Activated CD8-positive, alpha-beta memory T cell treated with anti-CD3 and anti-CD28 coated beads, Interleukin-2, amount 50 U/mL, for 48 hours (primary cell): ENCODE measurements around the gene ECM2.

ENCODE experiments used
- DNase-seq: peaks from one replicate; pipeline ENCODE4 v3.0.0-alpha.2; 2020

Gene ECM2

DNA sequence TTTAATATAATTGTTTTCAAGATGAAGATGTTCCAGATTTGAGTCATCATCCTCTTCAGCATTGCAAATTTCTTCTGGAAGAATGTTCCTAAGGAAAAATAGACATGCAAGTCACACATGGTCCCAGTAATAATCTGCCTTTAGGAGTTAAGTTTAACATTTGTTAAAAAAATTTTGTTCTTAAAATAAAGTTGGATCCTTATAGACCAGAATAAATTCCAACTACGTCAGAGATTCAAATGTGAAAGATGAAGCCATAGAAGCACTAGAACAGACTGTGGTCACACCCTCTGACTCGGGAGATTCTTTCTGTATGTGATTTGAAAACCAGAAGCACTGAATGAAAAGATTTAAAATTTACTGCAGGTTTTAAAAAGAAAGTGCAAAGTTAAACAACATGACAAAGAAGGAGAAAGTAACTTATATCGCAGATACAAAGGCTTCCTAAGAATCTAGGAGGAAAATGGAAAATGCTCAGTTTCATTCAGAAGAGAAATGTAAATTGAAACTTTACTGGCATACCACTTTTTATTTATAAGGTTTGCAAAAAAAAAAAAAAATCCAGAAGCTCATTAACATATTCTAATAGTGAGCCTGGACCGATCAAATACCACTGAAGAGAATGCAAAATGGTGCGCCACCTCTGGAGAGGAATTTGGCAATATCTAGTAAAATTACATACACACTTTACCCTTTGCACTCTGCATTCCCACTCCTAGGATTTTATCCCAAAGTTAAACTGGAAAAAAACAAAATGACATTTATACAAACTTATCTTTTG, 39.2 kb downstream of the ECM2 start:
- no peak for DNase-seq

DNA sequence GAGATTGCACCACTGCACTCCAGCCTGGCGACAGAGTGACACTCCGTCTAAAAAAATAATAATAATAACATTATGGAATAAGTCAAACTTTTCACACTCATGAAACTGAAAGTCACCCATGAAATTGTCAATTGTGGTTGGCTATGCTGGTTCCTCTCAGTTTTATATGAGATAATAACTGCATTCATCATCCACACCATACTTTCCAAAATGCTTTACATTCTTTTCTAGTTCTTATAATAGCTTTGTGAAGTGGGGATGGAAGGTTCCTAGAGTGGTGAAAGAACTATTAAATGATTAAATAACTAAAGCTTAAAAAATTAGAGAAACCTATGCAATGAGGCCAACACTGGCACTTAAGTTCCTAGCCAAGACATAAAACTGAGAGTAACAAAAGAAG, 40.9 kb downstream of the ECM2 start:
- DNase-seq = no peak

DNA sequence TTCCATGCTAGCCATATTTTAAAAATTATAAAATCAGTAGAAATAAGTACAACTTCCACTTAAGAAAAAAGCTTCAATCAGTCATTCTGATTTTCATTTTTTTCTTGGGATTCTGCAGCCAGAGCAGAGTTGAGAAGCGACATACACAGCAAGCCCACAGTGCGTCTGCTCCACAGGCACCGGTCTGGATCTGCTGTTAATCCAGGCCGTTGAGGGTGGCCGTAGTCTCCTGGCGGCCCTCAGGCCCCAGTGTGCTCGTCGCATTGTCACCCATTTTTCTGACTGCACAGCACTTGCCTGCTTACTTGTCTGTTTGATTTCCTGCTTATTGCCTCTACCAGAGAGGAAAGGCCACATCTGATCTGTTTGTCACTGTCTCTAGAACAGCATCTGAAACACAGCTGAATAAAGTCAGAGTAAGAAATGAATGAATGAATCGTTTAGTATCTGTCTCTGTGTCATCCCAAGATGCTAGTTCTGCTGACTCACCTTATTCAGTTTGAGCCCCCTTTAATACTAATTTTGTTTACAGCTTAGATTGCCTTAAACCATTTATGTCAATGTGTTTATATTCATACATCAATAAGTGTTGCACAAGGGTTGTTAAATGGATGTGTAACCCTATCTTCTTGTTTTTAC, 41.9 kb downstream of the ECM2 start:
- DNase-seq = no peak

DNA sequence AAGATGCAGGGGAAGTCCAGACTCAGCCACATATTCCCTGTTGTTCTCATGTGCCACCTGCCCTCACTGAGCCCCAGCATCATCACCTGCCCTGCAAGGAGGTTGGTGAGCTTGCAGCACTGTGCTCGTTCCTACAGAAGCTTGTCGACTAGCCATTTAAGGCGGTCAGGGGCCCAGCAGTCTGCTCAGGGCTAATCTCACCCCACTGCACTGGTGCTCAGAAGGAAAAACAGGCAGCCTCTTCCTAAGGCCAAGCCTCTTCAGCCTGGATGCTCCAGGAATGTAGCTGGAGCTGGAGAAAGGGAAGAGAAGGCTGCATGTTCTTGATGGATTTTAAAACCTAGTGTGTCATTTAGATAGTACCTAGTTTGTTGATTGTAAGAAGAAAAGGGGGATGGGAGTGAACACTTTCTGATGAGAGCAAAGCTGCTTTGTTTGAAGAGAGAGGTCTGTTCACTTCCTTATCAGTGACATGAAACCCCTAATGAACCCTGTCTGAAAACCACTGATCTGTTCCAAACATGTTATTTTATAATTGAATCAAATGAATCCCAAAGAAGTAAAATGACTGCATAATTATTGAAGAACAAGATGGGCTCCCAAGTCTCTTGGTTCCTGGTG, 42.9 kb downstream of the ECM2 start:
- DNase-seq = no peak

DNA sequence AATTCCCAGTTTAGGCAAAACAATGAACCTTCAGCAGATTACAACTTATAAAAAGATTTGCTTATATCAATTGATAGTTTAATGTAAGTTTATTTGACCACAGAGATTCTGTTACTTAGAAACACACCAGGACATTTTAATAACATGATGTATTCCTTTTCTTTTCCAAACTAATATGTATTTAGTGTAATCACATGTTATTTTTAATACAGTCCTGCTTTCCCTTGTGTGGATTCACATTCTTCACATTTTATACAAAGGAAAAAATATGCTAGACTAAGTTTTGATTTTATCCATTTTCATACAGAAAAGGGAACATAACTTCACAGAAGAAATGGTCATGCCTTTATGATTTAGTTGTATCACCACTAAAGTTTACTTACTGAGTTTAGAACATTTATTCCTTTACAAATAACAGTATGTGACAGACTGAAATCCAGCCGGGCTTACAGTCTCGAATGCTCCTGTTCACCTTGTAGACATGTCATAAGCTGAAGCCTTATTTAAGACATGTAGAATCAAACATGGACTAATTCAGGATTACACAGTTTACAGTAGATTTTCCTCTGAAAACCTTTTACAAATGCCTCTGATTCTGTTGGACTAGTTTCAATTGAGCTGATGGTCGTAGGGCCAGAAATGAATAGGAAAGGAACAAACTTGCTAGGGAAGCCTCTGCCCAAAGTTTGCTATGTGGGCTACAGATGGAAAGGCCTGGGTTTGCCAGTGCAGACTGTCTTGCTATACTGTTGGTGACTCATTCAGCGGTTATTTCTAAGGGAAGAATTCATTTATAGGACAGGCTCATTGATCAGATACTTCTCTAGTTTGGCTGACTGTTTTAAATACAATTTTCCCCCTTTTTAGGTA, 46.9 kb downstream of the ECM2 start:
- no peak for DNase-seq

DNA sequence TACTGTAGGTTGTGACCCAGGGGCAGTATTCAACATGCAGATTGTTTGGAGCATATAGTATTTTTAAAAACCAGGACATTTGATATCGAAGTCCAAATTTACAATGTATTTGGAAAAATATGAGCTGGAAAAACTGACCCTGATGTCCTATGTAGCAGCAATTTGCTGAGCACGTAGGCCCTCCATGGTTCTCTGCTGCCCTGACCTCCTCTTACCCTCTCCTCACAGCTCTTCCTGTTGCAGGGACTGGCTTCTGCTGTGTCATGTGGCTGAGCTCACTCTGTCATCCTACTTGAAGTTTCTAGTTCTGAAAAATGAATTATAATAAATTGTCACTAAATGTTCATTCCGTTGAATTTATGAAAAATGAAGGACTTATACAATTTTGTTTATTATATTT, 49.4 kb downstream of the ECM2 start:
- no peak for DNase-seq

DNA sequence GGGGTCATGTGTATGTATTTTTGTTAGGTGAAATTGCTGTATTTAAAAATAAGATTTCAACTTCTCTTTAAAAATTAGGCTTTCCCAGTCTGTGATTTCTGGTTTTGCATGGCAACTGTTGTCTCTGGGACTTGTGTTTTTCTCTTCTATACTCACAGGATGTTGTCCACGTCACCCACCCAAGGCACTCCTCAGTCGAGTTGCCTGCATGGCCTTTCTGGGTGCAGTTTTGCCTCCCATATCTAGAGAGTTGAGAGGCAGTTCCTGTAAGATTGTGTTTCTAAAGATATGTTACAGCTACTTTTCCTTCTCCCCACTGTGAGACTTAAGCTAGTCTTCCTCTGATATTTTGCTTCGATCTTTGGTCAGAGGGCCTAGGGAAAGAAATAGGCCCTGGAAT, 51.2 kb downstream of the ECM2 start:
- no peak for DNase-seq

DNA sequence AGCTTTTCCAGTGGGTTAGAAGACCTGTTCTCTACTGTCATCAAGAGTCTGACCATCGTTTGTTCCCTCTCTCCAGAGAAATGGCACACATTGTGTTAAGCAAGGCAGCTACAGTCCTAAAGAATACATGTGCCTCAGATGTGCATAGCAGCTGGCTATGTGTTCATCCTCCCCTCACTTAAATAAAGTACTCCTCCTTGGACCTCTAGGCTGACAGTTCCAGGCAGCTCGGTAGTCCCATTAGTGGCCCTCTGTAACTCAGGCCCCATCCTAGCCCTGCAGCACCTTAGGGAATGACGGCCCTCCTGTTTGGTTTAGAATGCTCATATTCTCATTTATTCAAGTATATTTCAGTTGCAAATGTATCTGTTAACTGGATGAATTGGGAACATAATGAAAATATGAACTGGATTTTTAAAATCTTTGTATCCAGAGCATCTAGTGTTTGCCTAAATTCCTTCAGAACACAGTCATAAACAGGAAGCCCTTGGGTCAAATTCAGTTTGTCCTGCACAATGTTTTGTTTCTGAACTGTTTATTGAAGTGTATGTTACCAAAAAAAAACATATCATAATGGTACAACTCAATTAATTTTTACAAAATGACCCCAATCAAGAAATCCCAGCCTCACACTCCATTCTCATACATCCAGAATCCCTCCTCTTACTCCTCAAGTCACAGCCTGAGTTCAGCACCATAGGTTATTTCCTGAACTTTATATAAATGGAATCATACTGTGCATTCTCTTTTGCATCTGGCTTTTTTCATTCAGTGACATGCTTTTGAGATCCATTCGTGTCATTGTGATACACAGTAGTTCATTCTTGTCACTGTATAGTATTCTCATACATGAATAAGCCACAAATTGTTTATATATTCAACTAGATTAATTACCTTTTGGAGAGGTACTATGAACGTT, 51.9 kb downstream of the ECM2 start:
- no peak for DNase-seq

DNA sequence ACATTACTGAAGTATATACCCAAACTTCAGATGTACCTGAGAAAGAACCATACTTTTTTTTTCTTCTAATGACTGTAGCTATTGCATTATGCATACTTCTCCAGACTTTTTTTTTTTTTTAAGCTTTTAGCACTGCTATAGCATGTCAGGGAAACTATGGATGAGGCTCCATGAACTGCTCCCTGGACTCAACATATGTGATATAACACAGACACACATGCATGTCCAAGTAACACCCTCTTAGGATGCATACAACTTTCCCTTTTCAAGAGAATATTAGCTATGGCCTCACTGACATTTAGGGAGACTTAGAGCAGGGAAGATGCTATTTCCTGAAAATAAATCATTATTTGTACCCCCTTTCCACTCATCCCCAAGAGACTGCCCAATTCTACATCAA, 53.0 kb downstream of the ECM2 start:
- DNase-seq = no peak

DNA sequence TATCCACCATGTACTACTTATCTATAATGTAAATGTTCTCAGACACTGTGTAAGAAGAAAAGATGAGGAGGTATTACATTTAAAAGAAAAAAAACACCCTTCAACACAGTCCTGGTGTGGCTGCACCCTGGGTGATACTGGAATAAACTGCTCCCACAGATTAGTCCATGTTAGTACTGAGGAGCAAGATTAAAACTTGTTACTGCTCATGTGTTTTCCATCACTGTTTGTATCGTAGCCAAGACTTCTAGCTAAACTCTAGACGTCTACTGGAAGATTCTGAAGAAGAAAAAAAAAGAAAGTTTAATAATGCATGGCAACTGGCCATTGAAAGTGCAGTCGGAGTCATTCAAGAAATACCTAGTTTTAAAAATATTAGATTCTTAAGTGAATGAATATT, 53.5 kb downstream of the ECM2 start, which contains the start of gene ASPN:
Gene ASPN, minus strand, starts transcription at position 178 of the 400 bp plus-strand sequence.
- no peak for DNase-seq

DNA sequence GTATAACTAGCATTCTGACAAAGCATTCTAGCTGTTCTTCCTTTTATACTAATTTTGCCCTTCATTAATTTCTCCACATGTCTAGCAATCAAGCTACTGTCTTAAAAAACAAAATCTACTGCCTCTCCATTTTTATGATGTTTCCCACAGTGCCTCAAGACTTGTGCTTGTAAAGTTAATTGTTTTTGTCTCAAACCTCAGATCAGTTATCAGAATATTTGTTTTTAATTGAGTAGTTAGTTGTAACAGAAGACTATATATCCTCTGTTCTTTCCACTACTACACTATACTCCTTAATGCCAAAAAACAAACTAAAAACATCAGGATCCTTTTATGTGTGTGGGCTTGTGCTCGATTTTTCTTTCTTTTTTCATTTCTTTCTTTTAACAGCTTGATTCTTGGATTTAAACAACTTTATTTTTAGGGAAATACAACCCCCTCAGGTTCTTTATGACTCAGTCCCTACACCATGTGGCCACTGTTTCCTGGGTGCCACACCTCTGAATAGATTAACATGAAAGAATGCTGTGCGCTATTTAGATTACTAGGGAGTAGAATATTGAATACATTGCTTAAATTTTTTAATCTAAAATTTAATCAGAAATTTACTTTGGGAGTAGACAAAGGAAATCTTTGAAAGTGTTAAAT, 54.7 kb downstream of the ECM2 start:
- no peak for DNase-seq

DNA sequence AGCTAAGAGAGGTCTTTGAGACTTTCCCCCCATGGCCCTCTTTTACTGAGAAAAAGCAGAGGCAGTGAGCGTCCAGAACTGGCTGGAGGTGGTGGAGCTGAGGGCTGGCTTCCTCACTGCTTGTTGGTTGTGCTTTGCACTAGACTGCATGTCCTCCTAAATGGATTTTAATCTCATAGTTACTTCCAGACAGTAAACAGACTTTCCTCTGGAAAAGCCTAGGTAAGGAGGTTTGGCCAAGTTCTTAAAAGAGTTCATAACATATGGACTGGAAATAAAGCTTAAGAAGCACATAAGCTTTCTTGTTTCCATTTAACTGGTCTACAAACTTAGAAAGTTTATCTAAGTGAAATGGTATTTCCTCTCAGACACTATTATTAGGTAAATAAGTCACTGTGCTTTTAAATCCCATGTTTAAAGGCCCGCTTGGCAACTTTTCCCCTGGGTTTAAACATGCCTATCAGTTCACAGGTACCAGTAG, 55.5 kb downstream of the ECM2 start:
- DNase-seq = no peak

DNA sequence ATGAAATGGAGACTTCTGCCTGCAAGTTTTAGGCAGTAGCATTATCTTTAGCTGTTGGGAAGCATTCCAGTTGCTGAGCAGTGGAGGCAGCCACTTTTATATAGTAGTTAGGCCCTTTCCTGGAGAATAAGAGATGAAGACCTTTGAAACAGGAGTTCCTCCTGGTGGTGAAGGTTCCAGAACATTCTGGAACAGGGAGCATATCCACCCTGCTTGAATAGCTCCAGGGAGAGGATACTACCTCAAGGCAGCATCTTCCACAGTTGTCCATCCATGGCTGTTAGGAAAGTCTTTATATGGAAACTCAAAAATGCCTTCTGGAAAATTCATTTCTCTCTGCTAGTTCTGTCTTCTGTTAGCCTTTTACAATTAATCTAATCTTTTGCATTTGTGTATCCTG, 56.4 kb downstream of the ECM2 start:
- DNase-seq = no peak

DNA sequence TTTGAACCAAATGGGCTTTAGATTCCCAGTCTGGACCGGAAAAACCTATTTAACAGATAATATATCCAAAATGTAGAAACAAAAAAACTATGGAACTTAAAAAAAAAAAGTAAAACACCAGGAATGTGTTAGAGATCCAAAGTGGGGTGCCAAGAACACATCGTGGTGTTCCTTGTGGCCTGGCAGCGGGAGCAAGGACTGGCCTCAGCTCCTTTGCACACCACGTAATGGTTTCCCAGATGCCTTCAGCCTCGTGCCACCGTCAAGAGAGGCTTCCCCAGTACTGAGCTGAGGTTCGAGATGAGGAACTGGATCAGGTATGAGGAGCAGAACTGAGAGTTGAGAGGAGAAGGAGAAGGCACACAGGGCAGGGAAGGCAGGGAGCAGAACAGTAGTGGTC, 57.0 kb downstream of the ECM2 start:
- no peak for DNase-seq

DNA sequence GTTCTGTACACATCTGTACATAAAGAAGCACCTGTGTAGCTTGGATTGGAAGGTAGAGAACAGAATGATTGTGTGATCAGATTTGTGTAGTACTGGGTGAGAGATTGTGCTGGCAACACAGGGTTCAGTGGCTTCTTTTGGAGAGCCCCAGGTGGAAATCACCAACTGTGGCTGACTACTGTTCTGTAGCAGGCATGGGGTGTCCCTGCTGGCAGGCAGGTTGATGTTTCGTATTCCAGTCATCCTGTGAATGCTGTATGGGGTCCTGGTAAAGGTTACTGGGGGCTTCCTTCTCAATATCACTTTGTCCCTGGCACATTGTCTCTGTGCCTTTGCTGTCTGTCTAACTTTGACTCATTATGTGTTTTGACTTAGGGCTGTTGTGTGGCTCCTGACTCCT, 58.8 kb downstream of the ECM2 start:
- no peak for DNase-seq

DNA sequence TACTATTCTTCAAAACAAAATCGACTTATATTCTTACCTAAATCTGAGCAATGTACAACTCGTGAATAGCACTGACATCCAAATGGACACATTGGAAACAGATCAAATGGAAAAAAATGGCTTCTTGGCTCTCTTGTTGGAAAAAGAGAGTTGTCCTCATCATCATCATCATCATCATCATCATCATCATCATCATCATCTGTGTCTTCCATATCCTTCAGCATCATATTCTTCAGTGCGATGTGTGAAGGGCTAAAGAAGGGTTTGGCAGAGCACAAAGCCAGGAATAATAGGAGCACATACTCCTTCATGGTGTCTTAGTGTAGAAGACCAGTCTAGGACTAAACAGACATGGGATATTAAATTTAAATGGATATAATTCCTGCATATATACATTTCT, 61.2 kb downstream of the ECM2 start:
- DNase-seq = no peak

DNA sequence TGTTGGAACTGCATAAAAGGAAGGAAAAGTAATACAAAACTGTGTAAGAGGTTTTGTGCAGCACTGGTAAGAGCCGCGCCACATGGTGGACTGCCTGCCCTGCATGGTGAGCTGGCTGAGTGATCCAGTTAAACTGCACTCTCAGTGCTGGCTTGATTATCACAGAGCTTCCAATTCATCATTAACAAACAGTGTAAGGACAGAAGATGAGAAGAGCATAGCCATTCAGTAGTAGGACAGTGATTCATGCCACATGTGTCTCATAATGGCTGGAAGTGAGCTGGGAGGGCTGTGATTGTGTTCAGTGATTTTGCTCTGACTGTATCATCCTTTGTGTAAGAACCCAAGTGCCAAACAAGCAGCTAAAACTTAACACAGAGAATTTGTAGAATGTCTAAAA, 67.6 kb downstream of the ECM2 start:
- no peak for DNase-seq

DNA sequence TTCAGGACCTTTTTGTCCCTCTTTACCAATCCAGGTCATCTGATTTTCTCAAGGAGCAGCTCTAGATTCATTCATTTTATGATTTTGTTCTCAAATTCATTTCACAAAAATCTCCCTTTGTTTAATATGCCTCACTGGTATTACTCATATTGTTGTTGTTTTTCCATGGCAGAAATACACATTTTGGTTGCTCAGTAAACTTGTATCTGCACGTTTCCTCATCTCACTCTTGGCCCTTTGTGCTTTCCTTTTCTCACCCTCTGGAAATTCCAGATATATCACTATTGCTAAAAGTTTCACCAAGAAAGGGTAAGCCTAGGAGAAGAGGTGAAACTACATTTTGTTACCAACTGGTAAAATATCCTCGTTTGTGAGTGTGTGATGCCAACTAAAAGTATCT, 68.3 kb downstream of the ECM2 start:
- no peak for DNase-seq

DNA sequence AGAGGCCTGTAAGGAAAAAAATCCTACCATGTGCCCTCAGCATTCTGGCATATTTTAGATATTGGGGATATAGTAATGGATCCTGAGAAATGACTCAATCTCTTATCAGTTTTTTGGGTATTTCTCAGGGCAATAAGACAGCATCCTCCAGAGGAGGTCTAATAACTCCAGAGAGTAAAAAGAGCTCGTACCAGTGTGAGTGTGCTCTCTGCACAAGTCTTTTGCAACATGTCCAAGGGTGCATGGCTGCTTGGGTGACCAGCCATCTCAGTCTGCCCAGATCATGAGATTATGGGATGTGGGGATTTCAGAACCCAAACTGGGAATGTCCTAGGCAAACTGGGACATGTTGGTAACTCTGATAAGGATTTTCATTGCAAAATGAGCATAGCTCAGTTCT, 68.7 kb downstream of the ECM2 start:
- no peak for DNase-seq

DNA sequence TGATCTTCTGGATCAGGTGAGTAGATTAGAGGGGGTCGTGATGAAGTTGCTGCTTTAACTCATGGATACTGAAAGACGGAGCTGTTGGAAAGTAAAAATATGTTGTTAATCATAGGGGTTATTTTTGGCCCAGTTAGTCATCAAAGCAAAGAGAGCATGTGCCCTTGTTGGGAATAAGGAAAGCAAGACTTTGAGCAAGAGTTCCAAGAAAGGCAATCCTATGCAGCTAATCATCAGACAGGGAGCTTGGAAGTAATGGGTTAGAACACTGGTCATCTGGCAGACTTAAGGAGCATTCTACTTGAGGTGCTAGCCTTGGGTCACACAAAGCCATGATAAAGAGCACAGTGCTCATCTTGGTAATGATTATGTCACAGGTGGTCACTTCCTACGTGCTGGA, 71.8 kb downstream of the ECM2 start:
- DNase-seq = no peak

DNA sequence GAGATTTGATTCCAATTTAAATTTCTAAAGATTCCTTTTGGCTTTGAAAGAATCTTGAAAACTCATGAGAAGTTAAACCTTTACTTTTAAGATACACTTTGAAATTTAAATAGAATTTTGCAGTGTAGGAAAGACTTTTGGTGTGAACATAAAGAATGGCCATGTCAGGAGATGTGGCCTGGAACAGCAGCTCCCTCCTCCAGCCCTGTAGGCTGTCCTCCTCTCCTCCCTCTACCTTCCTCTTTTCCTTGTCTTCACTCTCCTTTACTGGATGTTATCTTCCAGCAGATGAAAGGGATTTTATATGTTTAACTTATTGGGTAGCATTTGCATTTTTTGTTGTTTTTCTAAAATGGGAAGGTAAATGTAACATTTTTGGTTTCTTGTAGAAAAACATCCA, 72.4 kb downstream of the ECM2 start:
- no peak for DNase-seq

DNA sequence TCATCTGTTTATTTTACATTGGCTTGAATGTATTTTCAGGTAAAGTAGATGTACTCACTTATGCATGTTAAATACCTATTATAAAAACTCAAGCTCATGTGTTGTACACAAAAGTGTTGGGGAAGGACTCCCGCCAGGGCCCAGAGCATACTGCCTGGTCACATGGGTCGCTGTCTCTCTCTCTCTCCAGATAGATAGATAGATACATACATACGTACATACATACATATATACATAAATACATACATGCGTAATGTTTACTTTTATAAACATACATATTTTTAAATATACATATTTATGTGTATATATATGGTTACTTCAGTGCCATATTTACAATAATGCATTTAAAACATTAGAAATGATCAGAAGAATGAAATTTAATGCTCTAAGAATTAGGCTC, 78.2 kb downstream of the ECM2 start:
- DNase-seq = no peak
